Activated T-helper 1 cell treated with Interleukin-2 at 50 U/mL for 16 hours (primary cell): Measurements from ENCODE around the gene CPM.
"Not testable (repeated sequence)": the region's sequence is repeated elsewhere in the genome, so short reads cannot be mapped to it uniquely, and the experiment has no call there.

Experiments used
- DNase-seq: peaks from one replicate; pipeline ENCODE4 v3.0.0-alpha.2; 2020; ENCODE audit warnings: low read depth

Gene CPM

GRCh38 chr12:68851592-68852306, 81.2 kb downstream of the CPM start:
- DNase-seq = no peak

GRCh38 chr12:68850390-68850789, 82.6 kb downstream of the CPM start:
- no peak for DNase-seq

- DNase-seq = no peak
Measured at GRCh38 chr12:68846811-68847210, 86.2 kb downstream of the CPM start.

- DNase-seq = no peak
Measured at GRCh38 chr12:68844788-68845695, 87.9 kb downstream of the CPM start.

- no peak for DNase-seq
Measured at GRCh38 chr12:68844318-68844745, 88.6 kb downstream of the CPM start.

GRCh38 chr12:68842784-68843567, 90.0 kb downstream of the CPM start:
- no peak for DNase-seq

GRCh38 chr12:68842123-68842522, 90.8 kb downstream of the CPM start:
- DNase-seq = no peak

GRCh38 chr12:68841717-68842116, 91.3 kb downstream of the CPM start:
- no peak for DNase-seq

GRCh38 chr12:68841175-68841574, 91.8 kb downstream of the CPM start:
- not testable (repeated sequence) for DNase-seq

- DNase-seq = no peak
Measured at GRCh38 chr12:68839183-68840147, 93.5 kb downstream of the CPM start.

GRCh38 chr12:68838046-68838886, 94.7 kb downstream of the CPM start:
- no peak for DNase-seq

- no peak for DNase-seq
Measured at GRCh38 chr12:68837215-68837614, 95.8 kb downstream of the CPM start.

- no peak for DNase-seq
Measured at GRCh38 chr12:68835333-68835908, 97.5 kb downstream of the CPM start.

GRCh38 chr12:68833508-68833907, 99.5 kb downstream of the CPM start:
- no peak for DNase-seq

- no peak for DNase-seq
Measured at GRCh38 chr12:68832504-68832867, 100.5 kb downstream of the CPM start.

GRCh38 chr12:68831751-68832503, 101.0 kb downstream of the CPM start:
- no peak for DNase-seq

GRCh38 chr12:68831272-68831671, 101.7 kb downstream of the CPM start:
- DNase-seq = no peak

- DNase-seq = no peak
Measured at GRCh38 chr12:68828672-68829068, 104.3 kb downstream of the CPM start.
